ENCODE results near the gene ANKRD39.

DNA sequence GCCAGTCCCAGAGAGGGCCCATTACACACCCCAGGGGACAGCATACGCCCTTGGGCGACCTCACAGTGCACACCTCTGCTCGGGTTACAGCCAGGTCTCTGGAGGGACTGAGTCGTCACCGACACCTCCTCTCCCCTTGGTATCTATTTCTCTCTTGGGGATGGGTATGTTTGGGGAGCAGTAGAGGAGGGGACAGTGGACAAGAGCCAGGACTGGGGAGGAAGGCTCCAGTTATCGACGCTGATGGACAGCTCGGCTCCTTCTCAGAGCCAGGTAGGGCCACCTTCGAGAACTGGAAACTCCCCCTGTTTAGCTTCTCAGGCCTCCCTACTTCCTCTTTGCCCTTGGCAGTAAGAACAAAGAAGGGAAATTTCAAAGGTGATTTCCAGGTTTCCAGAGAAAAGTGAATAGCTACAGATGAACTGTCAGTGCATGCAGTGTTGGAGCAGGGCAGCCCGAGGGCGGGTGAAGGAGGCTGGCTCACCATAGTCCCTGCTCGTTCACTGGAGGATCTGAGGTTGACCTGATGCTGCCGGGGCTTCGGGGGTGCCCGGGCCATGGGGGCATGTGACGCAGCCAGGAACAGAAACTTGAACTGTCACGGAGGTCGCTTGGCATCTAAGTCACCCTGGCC lies 16.5 kb upstream of the ANKRD39 start:
- TF ChIP-seq, protein P1, sequence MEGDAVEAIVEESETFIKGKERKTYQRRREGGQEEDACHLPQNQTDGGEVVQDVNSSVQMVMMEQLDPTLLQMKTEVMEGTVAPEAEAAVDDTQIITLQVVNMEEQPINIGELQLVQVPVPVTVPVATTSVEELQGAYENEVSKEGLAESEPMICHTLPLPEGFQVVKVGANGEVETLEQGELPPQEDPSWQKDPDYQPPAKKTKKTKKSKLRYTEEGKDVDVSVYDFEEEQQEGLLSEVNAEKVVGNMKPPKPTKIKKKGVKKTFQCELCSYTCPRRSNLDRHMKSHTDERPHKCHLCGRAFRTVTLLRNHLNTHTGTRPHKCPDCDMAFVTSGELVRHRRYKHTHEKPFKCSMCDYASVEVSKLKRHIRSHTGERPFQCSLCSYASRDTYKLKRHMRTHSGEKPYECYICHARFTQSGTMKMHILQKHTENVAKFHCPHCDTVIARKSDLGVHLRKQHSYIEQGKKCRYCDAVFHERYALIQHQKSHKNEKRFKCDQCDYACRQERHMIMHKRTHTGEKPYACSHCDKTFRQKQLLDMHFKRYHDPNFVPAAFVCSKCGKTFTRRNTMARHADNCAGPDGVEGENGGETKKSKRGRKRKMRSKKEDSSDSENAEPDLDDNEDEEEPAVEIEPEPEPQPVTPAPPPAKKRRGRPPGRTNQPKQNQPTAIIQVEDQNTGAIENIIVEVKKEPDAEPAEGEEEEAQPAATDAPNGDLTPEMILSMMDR (conservative IDR thresholded peaks at IDR 0.05; ENCODE audit: low read depth, low read length): no peak
- no peak for TF ChIP-seq EZH2 (IDR thresholded peaks at IDR 0.05; ENCODE audit: borderline replicate concordance, low read depth, low read length, poor library complexity, severe bottlenecking)

Measured in A673 (cell line).